GM12872 (cell line): ENCODE results near the gene SLIT3.

Experiments
- CTCF ChIP-seq: IDR thresholded peaks from 3 replicates; pipeline ENCODE4 v1.5.1; 2011; ENCODE audit warnings: low read depth, mild to moderate bottlenecking, low read length, moderate library complexity; ENCODE audit not compliant: insufficient read depth

The SLIT3 gene

GRCh38 chr5:168925160-168925559 is 375.8 kb downstream of the SLIT3 start:
- no peak for TF ChIP-seq CTCF

- no peak for TF ChIP-seq CTCF
These were observed 379.6 kb downstream of the SLIT3 start for GRCh38 chr5:168921147-168921866.

- no peak for TF ChIP-seq CTCF
These were observed 380.7 kb downstream of the SLIT3 start for GRCh38 chr5:168920019-168920810.

GRCh38 chr5:168917947-168918600 is 382.9 kb downstream of the SLIT3 start:
- TF ChIP-seq CTCF = no peak

GRCh38 chr5:168916852-168917251 is 384.1 kb downstream of the SLIT3 start:
- no peak for TF ChIP-seq CTCF

GRCh38 chr5:168916266-168916665 is 384.7 kb downstream of the SLIT3 start:
- TF ChIP-seq CTCF = no peak

- no peak for TF ChIP-seq CTCF
These were observed 386.4 kb downstream of the SLIT3 start for GRCh38 chr5:168914491-168914890.
